K562 (cell line): ENCODE data around the gene VAC14. TPM values are rescaled to one million over a fixed set of nuclear protein-coding genes. Genes with fewer than 3 reads are reported as not detected.
A peak's percentile ranks its signal among the peaks of the same experiment; 100 is the strongest.

Source experiments
- CCNT2 ChIP-seq: IDR thresholded peaks from 2 replicates; pipeline ENCODE4 v1.6.1; 2011; ENCODE audit warnings: borderline replicate concordance, low read depth, mild to moderate bottlenecking, moderate library complexity, mixed read lengths, low read length; ENCODE audit not compliant: insufficient read length; ENCODE audit errors: extremely low read depth
- CREB1 ChIP-seq, 2 experiments: sonication (generic) in 1 of 2; formaldehyde crosslinking in 1 of 2; IDR thresholded peaks; 2 replicates each; pipeline versions ENCODE4 v1.6.1 to v1.8.0; 2012 to 2022; ENCODE audit warnings: inconsistent platforms in 1 of 2, mild to moderate bottlenecking in 1 of 2, missing genetic modification reagents in 1 of 2, moderate library complexity in 1 of 2
- CXXC5 ChIP-seq: fragments of 250-450 bp; sonication (Bioruptor Pico); IDR thresholded peaks from 2 replicates; pipeline ENCODE4 v1.8.0; 2022; ENCODE audit warnings: inconsistent platforms, mild to moderate bottlenecking, moderate library complexity
- HDAC8 ChIP-seq: fragments of 450-650 bp; IDR thresholded peaks from 2 replicates; pipeline ENCODE4 v1.6.1; 2016; ENCODE audit warnings: mild to moderate bottlenecking, missing genetic modification characterization, moderate library complexity, missing compliant biosample characterization
- KDM4B ChIP-seq, 2 experiments: fragments of 450-650 bp in 1 of 2; sonication (generic) in 1 of 2; IDR thresholded peaks; 2 replicates each; pipeline ENCODE4 v1.6.1; 2016 to 2017; ENCODE audit warnings: borderline replicate concordance in 2 of 2, antibody characterized with exemption in 1 of 2, low read depth in 1 of 2, mild to moderate bottlenecking in 1 of 2
- KLF6 ChIP-seq: fragments of 250-450 bp; sonication (Bioruptor Pico); IDR thresholded peaks from 2 replicates; pipeline ENCODE4 v1.4.0; 2020; ENCODE audit warnings: mild to moderate bottlenecking, moderate library complexity, borderline replicate concordance
- MEIS2 ChIP-seq: fragments of 450-650 bp; IDR thresholded peaks from 2 replicates; pipeline ENCODE4 v1.6.1; 2014; ENCODE audit warnings: mild to moderate bottlenecking; ENCODE audit not compliant: partially characterized antibody
- NBN ChIP-seq: fragments of 450-650 bp; IDR thresholded peaks from 2 replicates; pipeline ENCODE4 v1.6.1; 2016; ENCODE audit warnings: low read depth, mild to moderate bottlenecking
- NFE2L1 ChIP-seq: fragments of 450-650 bp; IDR thresholded peaks from 2 replicates; pipeline ENCODE4 v1.6.1; 2016; ENCODE audit warnings: missing genetic modification characterization, low read depth, mild to moderate bottlenecking, missing compliant biosample characterization, moderate library complexity, borderline replicate concordance
- PRPF4 ChIP-seq: fragments of 200-400 bp; formaldehyde crosslinking; IDR thresholded peaks from one replicate; pipeline ENCODE4 v1.6.1; 2017; ENCODE audit warnings: low read length, low read depth, mild to moderate bottlenecking; ENCODE audit not compliant: insufficient read depth, poor library complexity, severe bottlenecking
- SMARCC2 ChIP-seq: fragments of 450-650 bp; IDR thresholded peaks from 2 replicates; pipeline ENCODE4 v1.6.1; 2017; ENCODE audit warnings: antibody characterized with exemption, moderate library complexity, mild to moderate bottlenecking, low read depth
- SUPT5H ChIP-seq: fragments of 450-650 bp; IDR thresholded peaks from 2 replicates; pipeline ENCODE4 v1.6.1; 2016
- TBL1XR1 ChIP-seq, 2 experiments: IDR thresholded peaks; 2 replicates each; pipeline ENCODE4 v1.6.1; 2012; ENCODE audit warnings: improper control_type of control experiment in 2 of 2, low read length in 2 of 2, mild to moderate bottlenecking in 1 of 2
- THRAP3 ChIP-seq: fragments of 450-650 bp; IDR thresholded peaks from 2 replicates; pipeline ENCODE4 v1.6.1; 2016; ENCODE audit warnings: mild to moderate bottlenecking, inconsistent platforms, borderline replicate concordance
- ZBTB7A ChIP-seq: IDR thresholded peaks from 2 replicates; pipeline ENCODE4 v1.6.1; 2011; ENCODE audit warnings: low read depth, mild to moderate bottlenecking, low read length, moderate library complexity, borderline replicate concordance; ENCODE audit not compliant: control insufficient read depth
- ZFP36 ChIP-seq: fragments of 150-350 bp; IDR thresholded peaks from 2 replicates; pipeline ENCODE4 v1.6.1; 2018; ENCODE audit warnings: low read length, low read depth; ENCODE audit not compliant: partially characterized antibody
- ZNF134 ChIP-seq: fragments of 250-450 bp; sonication (Bioruptor Pico); conservative IDR thresholded peaks from 2 replicates; pipeline ENCODE4 v1.4.0; 2020
- ZNF146 ChIP-seq: IDR thresholded peaks from one replicate; pipeline ENCODE4 v1.6.1; 2018; ENCODE audit warnings: missing compliant biosample characterization; ENCODE audit not compliant: unreplicated experiment
- ZNF507 ChIP-seq: conservative IDR thresholded peaks from 2 replicates; pipeline ENCODE4 v1.6.1; 2017; ENCODE audit warnings: missing genetic modification characterization, missing compliant biosample characterization
- ZNF707 ChIP-seq: fragments of 250-450 bp; sonication (Bioruptor Pico); conservative IDR thresholded peaks from 2 replicates; pipeline ENCODE4 v1.8.0; 2022; ENCODE audit warnings: inconsistent platforms, mild to moderate bottlenecking, moderate library complexity
- polyA plus RNA-seq, 8 experiments: library from polyadenylated mRNA; depleted of rRNA in 4 of 8; stranded (reverse) in 5 of 8; unstranded in 3 of 8; fragments of >200 nt; fragmentation: Nextera tagmentation in 2 of 8; fragmentation: Illumina TruSeq in 1 of 8; extraction: Ambion mirVana in 2 of 8; extraction: Trizol in 1 of 8; gene quantifications; 2 replicates each; pipeline versions ENCODE4 v1.2.1 to v1.2.3, GENCODE V29; 2011 to 2014; ENCODE audit warnings: inconsistent platforms in 1 of 8, missing spikeins in 1 of 8
- total RNA-seq, 7 experiments: library from RNA; depleted of rRNA in 6 of 7; stranded (reverse); fragments of >200 nt in 6 of 7; fragmentation: Illumina TruSeq in 2 of 7; extraction: Trizol in 2 of 7; gene quantifications; 2 replicates each; pipeline versions ENCODE4 v1.2.1 to v1.2.3, GENCODE V29; 2011 to 2021; ENCODE audit warnings: low replicate concordance in 1 of 7
- TF ChIP-seq, protein P1 (sequence below): sonication (generic); IDR thresholded peaks from 2 replicates; pipeline ENCODE4 v1.6.1; 2016
- TF ChIP-seq, protein P2 (sequence below): sonication (generic); formaldehyde crosslinking; IDR thresholded peaks from 2 replicates; pipeline ENCODE4 v1.8.0; 2022; ENCODE audit warnings: mild to moderate bottlenecking, missing genetic modification reagents
- TF ChIP-seq, protein P3 (sequence below): sonication (generic); formaldehyde crosslinking; IDR thresholded peaks from 2 replicates; pipeline ENCODE4 v1.5.0; 2020; ENCODE audit warnings: missing genetic modification reagents

The VAC14 gene
- total and polyA plus RNA-seq, 9 of the 15 experiments (the other 6 are each of a cell fraction or from before 2014, with no cell fraction given) = 1.3 to 41.6 (median 26.6) TPM

DNA sequence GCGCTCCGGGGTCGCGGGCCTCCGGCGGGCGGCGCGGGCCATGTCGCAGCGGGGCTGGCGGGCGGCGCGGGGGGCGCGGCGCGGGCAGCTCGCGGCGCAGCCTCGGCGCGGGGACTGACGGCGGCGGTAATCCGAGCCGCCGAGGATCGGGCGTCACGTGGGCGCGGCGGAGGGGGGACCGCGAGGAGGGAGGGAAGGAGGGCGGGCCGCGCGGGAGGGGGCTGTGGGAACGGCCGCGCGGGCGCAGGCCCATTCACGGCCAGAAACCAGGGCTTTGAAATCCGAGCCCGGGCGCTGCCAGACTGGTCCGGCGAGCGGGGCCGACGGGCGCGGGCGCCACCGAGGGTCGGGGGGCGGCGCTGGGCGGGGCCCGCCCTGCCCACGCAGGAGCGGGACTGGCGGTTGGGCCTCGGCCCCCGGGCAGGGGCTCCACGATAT, 115.0 kb downstream of the VAC14 start, which contains the start of gene MTSS2 (continued):
- TF ChIP-seq, protein P1, sequence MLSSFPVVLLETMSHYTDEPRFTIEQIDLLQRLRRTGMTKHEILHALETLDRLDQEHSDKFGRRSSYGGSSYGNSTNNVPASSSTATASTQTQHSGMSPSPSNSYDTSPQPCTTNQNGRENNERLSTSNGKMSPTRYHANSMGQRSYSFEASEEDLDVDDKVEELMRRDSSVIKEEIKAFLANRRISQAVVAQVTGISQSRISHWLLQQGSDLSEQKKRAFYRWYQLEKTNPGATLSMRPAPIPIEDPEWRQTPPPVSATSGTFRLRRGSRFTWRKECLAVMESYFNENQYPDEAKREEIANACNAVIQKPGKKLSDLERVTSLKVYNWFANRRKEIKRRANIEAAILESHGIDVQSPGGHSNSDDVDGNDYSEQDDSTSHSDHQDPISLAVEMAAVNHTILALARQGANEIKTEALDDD = no peak
- TF ChIP-seq CCNT2 = peak; percentile 66
- TF ChIP-seq HDAC8 = no peak
- no peak for TF ChIP-seq PRPF4
- no peak for TF ChIP-seq MEIS2
- peak; percentile 80 for TF ChIP-seq CXXC5 (CRISPR knock-in tag)
- TF ChIP-seq ZNF707 (CRISPR knock-in tag) = no peak
- no peak for TF ChIP-seq KLF6
- TF ChIP-seq ZNF507 = no peak
- TF ChIP-seq SMARCC2 = no peak
- TF ChIP-seq TBL1XR1 (IDR thresholded peaks at IDR 0.05; ENCODE audit: low read length in 2 of 2) = no peak
- no peak for TF ChIP-seq SUPT5H
- TF ChIP-seq NFE2L1 (tag) = no peak
- TF ChIP-seq CREB1 (IDR thresholded peaks at IDR 0.05) = peak; percentile 77
- TF ChIP-seq CREB1 (CRISPR knock-in tag; IDR thresholded peaks at IDR 0.05) = no peak
- TF ChIP-seq, protein P2, sequence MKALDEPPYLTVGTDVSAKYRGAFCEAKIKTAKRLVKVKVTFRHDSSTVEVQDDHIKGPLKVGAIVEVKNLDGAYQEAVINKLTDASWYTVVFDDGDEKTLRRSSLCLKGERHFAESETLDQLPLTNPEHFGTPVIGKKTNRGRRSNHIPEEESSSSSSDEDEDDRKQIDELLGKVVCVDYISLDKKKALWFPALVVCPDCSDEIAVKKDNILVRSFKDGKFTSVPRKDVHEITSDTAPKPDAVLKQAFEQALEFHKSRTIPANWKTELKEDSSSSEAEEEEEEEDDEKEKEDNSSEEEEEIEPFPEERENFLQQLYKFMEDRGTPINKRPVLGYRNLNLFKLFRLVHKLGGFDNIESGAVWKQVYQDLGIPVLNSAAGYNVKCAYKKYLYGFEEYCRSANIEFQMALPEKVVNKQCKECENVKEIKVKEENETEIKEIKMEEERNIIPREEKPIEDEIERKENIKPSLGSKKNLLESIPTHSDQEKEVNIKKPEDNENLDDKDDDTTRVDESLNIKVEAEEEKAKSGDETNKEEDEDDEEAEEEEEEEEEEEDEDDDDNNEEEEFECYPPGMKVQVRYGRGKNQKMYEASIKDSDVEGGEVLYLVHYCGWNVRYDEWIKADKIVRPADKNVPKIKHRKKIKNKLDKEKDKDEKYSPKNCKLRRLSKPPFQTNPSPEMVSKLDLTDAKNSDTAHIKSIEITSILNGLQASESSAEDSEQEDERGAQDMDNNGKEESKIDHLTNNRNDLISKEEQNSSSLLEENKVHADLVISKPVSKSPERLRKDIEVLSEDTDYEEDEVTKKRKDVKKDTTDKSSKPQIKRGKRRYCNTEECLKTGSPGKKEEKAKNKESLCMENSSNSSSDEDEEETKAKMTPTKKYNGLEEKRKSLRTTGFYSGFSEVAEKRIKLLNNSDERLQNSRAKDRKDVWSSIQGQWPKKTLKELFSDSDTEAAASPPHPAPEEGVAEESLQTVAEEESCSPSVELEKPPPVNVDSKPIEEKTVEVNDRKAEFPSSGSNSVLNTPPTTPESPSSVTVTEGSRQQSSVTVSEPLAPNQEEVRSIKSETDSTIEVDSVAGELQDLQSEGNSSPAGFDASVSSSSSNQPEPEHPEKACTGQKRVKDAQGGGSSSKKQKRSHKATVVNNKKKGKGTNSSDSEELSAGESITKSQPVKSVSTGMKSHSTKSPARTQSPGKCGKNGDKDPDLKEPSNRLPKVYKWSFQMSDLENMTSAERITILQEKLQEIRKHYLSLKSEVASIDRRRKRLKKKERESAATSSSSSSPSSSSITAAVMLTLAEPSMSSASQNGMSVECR (CRISPR knock-in tag) = no peak; the same call in 1 of the 2 replicates
- TF ChIP-seq NBN = no peak
- TF ChIP-seq, protein P3, sequence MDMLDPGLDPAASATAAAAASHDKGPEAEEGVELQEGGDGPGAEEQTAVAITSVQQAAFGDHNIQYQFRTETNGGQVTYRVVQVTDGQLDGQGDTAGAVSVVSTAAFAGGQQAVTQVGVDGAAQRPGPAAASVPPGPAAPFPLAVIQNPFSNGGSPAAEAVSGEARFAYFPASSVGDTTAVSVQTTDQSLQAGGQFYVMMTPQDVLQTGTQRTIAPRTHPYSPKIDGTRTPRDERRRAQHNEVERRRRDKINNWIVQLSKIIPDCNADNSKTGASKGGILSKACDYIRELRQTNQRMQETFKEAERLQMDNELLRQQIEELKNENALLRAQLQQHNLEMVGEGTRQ (CRISPR knock-in tag) = peak; percentile 93
- no peak for TF ChIP-seq ZFP36
- TF ChIP-seq KDM4B (IDR thresholded peaks at IDR 0.05; ENCODE audit: borderline replicate concordance in 2 of 2, low read depth in 1 of 2) = 0 out of 4 replicates have a peak, but pooled peaks of 1 of the 2 experiments have one; percentile 65
- no peak for TF ChIP-seq ZNF146
- no peak for TF ChIP-seq ZNF134
- peak; percentile 85; the same call in 1 of the 2 replicates for TF ChIP-seq ZBTB7A
- no peak for TF ChIP-seq THRAP3
